ENCODE data around the gene ITM2C.

Gene ITM2C

DNA sequence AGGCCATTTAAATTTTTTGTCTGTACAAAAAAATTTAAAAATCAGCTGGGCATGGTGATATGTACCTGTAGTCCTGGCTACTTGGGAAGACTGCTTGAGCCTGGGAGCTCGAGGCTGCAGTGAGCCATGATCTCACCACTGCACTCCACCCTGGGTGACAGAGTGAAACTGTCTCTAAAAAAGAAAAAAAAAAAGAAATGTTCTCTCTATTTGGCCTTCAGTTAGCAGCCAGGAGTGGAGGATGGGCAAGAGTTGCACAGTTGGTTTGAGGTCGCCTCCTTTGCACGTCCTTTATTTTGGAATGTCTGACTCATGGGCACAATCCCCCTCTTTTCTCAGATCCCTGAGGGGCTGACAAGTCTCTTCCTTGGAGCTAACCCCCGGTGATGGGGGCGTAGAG is 26.3 kb downstream of the ITM2C start:
- DNase-seq (ENCODE audit: low read depth in 2 of 2, low spot score in 1 of 2), result no peak

DNA sequence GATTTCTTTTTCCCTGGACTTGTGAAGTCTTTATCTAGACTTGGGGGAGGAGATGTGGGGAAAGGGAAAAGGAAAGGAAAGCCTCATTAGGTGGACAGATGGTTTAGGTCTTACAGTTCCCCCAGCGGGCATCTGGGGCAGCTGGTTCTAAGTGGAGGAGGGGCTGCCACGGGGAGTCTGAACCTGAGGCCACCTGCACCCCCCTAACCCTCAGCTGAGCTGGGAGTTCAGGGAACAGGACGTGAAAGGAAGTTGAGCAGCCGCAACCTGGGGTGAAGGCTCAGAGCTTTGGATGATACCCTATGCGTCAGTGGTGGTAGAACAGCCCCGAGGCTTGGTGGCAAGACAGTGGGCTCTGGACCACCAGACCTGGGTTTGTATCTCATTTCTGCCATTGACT is 26.8 kb downstream of the ITM2C start:
- DNase-seq (ENCODE audit: low read depth in 2 of 2, low spot score in 1 of 2), result no peak

DNA sequence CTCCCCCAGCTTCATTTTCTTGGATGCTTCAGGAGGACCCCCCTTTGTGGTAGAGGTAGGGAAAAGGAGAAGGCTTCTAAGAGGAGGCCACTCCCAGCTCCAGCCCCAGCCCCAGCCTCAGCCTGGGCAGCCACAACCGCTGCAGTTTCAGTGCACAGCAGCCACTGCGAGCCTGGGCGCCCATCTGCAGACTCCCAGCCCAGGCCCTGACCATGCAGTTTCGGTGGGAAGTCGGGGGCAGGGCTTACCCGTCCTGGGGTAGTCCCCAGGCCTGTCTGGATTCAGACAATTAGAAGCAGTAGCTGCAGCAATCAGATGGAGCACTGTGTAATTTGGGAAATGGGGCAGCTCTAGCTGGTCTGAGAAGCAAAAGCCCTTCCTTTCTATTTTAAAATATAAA is 28.6 kb downstream of the ITM2C start:
- DNase-seq (ENCODE audit: low read depth in 2 of 2, low spot score in 1 of 2), result no peak

DNA sequence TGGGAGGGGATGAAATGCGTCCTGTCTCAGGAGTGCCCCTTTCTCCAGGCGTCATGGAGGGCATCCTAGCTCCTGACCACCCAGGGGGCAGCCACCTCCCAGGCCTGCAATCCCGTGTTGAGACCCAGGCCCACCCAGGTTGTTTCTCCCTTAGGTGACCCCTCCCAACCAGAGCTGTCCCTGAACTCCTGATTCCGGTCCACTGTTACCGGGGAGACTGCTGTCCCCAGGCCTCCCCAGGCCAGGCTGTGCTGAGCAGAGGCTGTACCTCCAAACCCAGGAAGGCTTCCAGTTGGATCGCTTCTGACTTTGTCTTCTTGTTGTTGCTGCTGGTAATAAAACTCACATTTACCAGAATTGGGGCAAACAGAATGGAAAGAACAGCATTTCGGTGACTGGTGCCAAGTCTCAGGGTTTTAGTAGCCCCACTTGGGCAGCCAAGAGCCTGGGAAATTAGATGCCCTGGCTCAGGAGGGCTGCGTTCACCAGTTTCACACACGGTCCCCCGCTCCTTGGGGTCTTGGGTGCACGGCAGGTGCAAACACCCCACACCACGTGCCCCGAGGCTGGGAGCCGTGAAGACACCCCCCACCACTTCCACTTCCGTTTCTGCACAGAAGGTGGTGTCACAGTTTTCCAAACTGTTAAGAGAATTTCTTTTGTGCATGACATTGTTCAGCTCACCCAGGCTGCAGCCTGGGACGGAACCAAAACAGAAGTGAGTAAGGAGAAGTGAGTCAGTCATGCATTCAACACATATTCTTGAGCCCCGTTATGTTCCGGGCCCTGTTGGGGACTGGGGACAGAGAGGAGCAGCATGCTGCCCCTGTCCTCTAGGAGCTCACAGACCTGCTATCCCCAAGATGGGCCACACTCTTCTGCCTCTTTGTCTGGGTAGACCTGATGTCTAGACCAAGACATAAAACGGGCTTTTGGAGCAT is 29.4 kb downstream of the ITM2C start:
- DNase-seq (ENCODE audit: low read depth in 2 of 2, low spot score in 1 of 2), result no peak

DNA sequence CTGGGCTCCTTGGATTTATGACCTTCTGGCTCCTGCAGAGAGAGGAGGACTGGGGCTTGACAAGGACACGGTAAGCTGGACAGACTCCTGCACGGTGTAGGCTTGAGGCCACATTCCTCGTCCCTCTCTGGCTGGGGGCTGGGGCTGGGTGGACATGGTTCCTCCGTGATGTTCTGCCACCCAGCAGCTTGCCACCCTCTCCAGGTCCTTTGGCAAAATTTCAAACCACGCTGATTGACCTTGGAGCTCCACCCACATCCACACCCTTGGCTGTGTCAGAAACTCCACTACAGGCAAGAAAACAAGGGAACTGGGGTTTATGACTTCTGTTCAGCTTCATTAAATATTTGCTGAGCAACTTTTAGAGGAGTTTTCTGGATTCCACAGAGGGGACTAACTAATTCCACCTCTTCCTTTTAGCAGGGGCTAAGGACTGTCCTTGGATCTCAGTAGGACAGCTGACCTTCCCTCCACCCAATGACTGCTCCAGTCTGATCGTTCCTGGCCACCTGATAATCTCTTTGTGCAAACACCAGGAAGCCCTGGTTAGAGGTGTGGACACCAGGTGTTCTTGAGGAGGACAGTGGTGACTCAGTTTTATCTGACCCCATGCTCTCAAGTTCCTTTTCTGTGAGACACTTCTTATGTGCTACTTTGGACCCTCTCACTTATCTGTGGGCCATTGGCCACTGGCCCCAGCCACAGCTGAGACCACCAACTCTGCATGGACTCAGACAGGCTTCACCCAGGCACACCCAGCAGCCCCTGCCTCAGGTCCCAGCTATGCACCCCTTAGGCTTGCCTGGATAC is 31.0 kb downstream of the ITM2C start:
- no peak for DNase-seq (ENCODE audit: low read depth in 2 of 2, low spot score in 1 of 2)

DNA sequence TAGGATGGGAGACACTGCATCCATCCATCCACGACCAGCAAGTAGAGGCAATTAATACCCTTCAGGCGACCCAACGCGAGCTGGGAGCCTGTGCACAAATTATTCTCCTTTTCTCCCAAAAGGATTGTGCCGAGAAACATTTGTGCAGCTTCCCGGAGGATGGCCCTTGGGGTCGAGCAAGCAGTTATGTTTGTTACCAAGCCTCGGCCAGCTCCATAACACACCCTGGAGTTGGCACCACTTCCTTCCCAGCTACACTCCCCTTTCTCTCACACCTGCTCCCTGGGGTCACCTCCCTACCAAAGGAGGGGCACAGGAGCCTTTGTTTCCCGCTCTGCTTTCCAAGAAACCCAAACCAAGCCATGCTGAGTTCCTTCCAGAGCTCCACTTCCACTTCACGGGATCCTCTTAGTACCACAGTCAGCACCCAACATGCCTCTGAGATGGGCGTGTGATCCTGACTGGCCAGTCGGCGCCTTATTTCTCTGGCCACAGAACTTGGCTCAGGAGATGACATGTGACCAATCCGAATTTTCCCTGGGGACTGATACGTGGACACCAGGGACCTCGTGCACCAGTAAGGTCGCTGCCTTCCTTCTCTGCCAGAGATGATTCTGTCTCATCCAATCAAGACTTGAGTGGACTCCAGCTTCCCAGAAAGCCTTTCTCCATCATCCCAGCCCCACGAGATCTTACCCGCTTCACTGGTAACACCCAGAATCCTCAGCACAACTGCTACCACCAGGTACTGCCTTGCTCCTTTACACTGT is 31.8 kb downstream of the ITM2C start:
- no peak for DNase-seq (ENCODE audit: low read depth in 2 of 2, low spot score in 1 of 2)

DNA sequence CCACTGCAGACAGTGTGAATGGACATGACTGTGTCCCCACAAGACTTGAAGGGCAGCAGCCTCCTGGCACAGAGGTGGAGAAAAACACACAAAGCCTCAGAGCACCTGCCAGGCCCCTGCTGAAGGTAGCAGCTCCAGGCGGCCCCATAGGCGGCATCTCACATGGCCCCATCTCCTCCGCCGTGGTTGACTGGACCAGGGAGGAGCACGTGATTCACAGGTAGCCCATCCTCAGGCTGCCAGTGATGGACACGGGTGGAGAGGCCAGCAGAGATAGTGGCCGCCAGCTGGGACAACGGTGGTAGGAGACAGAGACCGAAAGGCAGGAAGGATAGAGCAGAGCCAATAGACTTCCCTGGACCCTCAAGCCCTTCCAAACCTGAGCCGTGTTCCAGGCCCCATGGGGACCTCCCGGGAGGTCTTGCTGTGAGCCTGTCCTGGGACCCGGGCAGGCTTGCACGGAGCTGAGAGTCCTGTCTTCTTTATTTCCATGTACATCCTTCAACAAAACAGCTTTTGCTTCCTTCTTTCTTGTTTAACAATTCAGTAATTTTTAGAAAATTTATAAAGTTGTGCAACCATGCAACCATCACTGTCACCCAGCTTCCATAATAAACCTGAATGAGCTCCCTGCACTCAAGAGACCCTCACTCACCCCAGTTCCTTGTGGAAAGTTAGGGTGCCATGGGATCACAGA is 33.4 kb downstream of the ITM2C start:
- no peak for DNase-seq (ENCODE audit: low read depth in 2 of 2, low spot score in 1 of 2)

DNA sequence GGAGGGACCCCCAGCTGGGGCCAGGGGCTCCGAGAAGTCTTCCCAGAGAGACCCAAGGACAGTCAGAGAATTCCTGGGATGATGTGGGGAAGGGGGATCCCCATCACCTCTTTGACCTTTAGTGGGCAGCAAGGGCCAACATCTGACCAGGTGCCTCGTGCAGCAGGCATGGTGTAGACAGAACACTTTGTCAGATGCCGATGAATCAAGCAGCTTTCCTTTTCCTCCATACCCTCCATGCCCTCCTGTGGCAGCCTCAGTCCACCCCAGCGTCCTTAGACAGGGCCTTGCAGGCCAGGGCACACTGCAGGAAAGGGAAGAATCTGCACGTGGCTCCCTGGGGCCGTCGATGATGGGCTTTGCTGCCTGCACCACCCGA is 34.0 kb downstream of the ITM2C start:
- DNase-seq (ENCODE audit: low read depth in 2 of 2, low spot score in 1 of 2), result no peak

DNA sequence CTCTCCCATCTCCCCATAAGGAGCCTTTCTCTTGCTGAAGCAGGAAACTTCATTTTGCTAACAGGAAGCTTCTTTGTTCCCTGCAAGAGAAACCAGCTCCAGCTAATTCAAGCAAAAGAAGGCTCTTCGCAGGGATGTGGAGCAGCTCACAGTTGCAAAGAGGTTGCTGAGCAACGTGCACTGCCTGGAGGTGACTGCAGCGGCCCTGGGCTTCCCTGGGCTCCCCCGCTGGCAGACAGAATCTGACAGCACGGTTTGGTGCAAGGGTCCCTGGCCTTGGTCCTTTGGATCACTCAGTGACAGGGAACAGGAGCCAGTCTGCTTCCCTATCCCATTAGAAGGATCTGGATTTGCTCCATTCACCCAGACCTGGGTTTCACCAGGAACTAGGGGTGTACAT is 34.5 kb downstream of the ITM2C start:
- DNase-seq (ENCODE audit: low read depth in 2 of 2, low spot score in 1 of 2), result no peak

DNA sequence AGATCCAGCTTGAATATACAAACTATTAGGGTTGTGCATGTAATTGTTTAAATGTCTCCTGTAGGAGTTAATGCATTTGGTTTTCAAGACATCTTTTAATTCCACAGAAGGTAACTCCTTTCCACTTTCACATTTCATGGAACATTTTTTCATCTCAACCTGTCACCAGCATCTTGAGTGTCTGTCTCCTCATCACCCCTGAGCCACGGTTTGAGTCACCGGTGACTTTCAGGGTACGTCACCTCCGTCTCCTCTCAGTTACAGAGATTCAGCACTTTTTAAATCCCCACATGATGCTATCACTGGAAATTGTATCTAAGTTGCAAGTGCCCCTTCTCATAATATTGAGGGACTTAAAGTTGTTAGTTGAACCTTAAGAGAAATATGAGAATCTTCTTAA is 35.0 kb downstream of the ITM2C start:
- no peak for DNase-seq (ENCODE audit: low read depth in 2 of 2, low spot score in 1 of 2)

DNA sequence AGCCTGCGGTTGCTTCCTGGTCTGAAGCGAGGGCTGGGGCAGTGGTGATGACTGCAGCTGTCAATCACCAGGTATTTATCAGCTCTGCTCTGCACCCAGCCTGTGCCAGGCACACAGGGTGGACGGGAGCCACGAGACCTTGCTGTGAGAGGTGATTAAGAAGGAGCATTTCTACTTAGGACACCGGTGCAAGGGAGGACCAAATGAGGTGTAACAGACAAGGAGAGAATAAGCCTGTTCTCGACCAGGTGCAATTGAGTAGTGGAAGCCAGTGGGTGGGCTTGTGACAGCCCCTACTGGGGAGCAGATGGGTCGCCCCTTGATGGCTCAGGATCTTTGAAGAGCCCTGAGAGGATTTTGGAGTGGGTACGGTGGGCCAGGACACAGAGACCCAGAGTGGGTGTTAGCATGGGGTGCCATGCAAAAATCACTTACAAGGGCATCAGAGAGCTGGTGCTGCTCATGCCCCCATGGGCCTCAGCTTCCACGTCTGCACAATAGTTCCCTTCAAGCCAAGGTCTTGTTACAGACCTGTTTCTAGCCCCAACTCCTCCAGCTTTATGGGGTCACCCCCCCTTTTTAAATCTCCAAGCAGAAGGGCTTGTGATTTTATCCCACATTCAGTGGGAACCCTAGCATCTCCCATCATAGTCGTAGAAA is 35.7 kb downstream of the ITM2C start:
- no peak for DNase-seq (ENCODE audit: low read depth in 2 of 2, low spot score in 1 of 2)

DNA sequence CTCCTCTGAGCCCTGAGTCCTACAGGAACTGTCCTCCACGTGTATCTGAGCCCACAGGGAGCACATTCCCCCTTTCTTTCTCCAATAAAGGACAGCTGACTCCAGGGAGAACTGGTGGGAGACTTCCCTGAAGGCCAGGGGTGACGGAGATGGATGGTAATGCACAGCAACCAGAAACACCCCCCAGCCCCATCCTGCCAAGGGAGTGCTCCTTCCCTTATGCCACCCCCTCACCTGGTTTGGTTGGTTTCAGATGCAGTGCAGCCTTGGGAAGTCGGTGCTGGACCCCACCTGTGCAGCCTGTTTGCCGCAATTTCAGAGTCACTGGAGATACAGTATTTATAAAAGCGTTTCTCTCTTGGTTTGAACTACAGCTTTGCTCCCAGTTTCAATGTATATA is 36.3 kb downstream of the ITM2C start:
- DNase-seq (ENCODE audit: low read depth in 2 of 2, low spot score in 1 of 2), result no peak

DNA sequence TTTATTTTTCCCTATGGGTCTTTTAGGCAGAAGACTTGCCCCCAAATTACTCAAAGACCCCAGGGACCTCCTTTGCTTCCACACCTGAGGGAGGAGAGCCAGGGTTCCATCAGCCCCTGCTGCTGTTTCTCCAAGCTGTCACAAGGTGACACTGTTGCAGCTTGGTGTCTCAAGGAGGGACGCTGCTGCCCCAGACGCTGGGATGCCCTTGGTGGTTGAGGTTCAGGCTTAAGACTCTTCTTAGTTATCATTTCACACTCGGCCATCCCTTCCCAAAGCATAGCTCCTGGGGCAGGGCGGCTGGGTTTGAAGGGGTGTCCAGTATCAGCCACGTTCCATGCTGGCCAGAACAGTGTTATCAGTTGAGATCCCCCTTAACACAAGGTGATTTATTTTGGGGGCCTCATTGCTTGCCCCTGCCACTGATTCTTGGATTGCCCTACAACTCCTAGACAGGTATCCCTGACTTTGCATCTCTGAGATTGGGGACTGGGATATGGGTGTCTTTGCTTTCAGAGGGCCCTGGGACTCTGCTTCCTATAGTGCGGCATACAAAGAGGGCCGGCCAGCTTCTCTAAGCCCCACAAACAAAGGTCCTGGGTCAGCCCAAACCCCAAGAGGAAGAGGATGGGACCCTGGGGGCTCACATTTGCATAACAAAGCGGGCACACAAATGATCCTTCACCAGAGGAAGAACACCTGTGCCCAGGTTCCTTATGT is 37.6 kb downstream of the ITM2C start:
- no peak for DNase-seq (ENCODE audit: low read depth in 2 of 2, low spot score in 1 of 2)

DNA sequence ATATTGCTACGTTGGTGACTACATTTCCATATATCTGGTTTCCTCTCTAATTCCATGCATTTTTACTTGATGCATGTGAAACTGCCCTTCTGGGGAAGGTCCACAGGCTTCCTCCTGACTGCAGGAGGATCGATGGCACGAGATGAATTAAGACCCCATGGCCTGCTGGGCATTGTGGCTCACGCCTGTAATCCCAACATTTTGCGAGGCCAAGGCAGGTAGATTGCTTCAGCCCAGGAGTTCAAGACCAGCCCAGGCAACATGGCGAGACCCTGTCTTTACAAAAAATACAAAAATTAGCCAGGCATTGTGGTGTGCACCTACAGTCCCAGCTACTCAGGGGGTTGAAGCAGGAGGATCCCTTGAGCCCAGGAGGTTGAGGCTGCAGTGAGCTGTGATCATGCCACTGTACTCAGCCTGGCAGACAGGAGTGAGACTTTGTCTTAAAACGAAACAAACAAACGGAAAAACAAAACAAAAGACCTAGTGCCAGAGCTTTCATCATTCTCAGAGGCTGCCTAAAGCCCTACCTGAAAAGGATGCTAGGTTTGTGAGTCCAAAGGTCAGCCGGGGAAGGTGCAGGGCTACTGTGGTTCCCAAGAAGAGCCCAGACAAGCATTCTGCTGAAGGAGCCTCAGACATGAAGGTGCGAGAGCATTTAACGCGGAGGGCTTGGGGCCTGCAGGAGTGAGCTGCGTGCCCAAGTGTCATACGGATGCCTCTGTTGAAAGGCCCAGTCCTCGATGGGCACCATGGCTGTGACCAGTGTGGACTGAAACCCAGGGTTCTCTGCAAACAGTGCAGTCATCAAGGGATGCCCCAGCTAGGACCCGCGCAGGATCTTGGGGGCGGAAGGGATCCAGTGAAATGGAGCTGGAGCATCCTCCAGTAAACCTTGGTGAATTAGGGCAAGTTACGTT is 38.7 kb downstream of the ITM2C start:
- no peak for DNase-seq (ENCODE audit: low read depth in 2 of 2, low spot score in 1 of 2)

DNA sequence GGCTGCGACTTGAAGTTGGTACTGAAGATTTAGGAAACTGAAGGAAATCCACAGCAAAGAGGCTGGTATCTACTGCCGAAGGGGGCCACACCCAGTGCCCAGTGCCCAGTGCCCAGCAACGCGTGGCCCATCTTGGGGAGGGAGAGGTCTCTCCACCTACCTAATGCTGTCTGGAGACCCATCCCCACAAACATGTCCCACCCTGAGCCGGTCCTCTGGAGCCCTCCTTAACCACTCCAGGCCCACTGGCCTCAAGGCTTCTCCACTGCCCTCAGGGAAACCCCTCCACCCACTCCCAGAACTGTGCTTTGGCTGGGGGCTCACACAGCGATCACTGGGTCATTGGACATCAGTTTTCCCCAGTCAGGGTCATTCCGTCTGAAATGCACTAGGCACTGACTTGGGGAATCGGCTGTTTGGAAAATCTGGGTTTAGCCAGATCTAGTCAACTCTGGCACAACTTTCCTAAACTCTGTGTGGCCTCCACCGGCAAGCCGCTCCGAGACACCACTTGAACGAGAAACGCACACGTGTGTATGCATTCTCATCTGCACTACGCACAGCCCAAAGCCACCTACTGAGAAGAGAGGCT is 40.2 kb downstream of the ITM2C start:
- DNase-seq (ENCODE audit: low read depth in 2 of 2, low spot score in 1 of 2), result no peak

DNA sequence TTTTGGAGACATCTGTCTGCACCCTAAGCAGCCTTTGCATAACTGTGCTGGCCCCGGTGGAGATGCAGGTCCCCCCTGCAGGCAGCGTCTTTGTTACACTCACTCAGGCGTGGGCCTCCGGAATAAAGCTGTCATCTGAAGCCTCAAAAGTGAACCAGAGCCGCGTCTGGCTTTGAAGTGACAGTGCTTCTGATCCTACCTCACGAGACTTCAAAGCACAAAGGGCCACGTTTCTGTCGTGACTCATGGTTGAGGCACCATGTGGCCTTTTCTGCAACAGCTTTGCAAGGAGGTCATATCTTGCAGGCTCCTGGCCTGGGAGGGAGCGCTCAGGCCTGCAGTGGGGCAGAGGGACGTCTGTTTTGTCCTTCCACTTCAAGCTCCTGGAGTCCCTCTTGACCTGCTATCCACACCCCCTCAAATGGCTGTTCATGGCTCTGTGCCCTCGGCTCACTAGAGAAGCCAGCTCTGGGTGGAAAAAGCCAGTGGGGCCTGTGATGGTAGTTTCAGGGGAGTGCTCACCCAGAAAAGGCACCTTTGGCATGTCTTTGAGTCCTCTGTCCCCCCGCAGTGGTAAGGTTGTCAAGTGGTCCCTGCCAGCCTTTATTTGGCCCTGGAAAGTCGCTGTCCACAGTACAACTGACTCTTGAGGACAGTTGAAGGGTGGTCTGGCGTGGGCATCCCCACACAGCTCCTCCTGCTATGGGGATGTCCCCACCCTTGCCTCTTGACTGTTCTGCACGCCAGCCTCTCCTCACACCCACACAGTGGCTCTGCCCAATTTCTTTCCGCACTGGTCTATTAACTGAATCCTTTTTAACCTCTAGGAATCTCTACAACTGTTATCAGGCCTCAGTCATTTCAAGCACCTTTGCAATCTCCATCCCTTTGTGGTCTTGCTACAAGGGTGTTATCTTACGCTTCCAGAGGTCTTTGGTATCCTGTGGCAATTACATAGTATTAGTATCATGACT is 41.0 kb downstream of the ITM2C start:
- DNase-seq (ENCODE audit: low read depth in 2 of 2, low spot score in 1 of 2), result peak; percentile 59 to 76

Measured in stimulated activated CD8-positive, alpha-beta memory T cell treated with anti-CD3 and anti-CD28 coated beads, Interleukin-4, amount 100 ng/mL, for 1 hour (primary cell).